Activated T-helper 9 cell treated with anti-CD3 and anti-CD28 coated beads, Interleukin-2, amount 50 U/mL, for 16 hours (primary cell): ENCODE data around the gene ACOT12.

Experiments
- DNase-seq: peaks from one replicate; pipeline ENCODE4 v3.0.0-alpha.2; 2020; ENCODE audit warnings: low read depth

Gene ACOT12

GRCh38 chr5:81290146-81290545 lies 103.8 kb downstream of the ACOT12 start:
- no peak for DNase-seq

GRCh38 chr5:81288021-81288433 lies 105.9 kb downstream of the ACOT12 start:
- DNase-seq = no peak

GRCh38 chr5:81286059-81286617 lies 107.8 kb downstream of the ACOT12 start:
- no peak for DNase-seq

- no peak for DNase-seq
Measured at GRCh38 chr5:81283976-81284375, 110.0 kb downstream of the ACOT12 start.
